ENCODE measurements around the gene STAP1.
"Not testable (repeated sequence)": the region's sequence is repeated elsewhere in the genome, so short reads cannot be mapped to it uniquely, and the experiment has no call there.

The STAP1 gene

GRCh38 chr4:67634741-67635140 lies 76.2 kb downstream of the STAP1 start:
- DNase-seq = no peak

- DNase-seq = no peak
Measured at GRCh38 chr4:67635331-67635730, 76.8 kb downstream of the STAP1 start.

DNA sequence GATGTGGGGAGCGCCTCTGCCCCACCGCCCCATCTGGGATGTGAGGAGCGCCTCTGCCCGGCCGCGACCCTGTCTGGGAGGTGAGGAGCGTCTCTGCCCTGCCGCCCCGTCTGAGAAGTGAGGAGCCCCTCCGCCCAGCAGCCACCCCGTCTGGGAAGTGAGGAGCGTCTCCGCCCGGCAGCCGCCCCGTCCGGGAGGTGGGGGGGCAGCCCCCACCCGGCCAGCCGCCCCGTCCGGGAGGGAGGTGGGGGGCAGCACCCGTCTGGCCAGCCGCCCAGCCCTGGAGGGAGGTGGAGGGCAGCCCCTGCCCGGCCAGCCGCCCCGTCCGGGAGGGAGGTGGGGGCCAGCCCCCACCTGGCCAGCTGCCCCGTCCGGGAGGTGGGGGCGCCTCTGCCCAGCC lies 78.5 kb downstream of the STAP1 start:
- DNase-seq = not testable (repeated sequence)

DNA sequence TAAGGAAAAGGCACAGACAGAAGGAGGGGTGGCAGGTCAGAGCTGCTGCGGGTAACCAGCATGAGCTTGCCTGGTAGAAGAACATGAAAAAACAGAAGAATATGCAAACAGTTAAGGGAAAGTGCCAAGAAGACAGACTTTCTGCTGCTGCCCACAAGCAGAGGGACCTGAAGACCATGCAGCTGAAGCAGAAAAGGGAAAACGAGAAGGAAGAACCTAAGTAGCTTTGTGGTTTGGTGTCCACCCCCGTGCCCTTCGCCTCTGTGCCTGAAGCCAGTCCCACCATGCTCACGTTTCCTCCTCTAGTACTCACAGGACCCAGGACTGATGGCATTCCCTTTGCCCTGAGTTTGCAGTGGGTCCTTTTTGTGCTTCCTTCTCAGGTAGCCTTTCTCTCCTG lies 79.6 kb downstream of the STAP1 start:
- no peak for DNase-seq

DNA sequence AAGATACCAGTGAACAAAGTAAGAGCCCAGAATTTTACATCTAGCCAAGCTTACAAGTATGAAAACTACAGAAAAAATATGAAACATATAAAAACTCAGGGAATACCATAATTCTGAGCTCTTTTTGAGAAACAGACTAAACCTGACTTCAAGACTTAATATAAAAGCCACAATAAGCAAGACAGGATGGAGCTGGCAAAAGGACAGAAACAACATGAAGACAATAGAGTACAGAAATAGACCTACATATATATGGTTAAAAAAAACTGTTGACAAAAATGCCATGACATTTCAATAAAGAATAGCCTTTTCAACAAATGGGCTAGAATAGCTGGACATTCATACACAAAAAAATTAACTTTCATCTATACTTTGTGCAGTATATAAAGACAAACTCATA lies 93.0 kb downstream of the STAP1 start:
- no peak for DNase-seq
